Effector memory CD4-positive, alpha-beta T cell (primary cell): ENCODE data around the gene DEFB116.

Source experiments
- DNase-seq, 3 donors: peaks; one replicate each; pipeline ENCODE4 v3.0.0-alpha.2; 2020
- H3K27ac ChIP-seq: 2 replicates; pipeline ENCODE4 v1.7.0; 2013; ENCODE audit warnings: mild to moderate bottlenecking, low read length, moderate library complexity; ENCODE audit not compliant: insufficient read depth, poor library complexity, severe bottlenecking
- H3K27me3 ChIP-seq: replicated peaks from 2 replicates; pipeline ENCODE4 v1.7.0; 2013; ENCODE audit warnings: mild to moderate bottlenecking, low read length; ENCODE audit not compliant: insufficient read depth, control insufficient read depth, poor library complexity, severe bottlenecking
- H3K36me3 ChIP-seq: 2 replicates; pipeline ENCODE4 v1.7.0; 2013; ENCODE audit warnings: mild to moderate bottlenecking, low read length, moderate library complexity; ENCODE audit not compliant: control insufficient read depth, insufficient read depth
- H3K4me1 ChIP-seq: 2 replicates; pipeline ENCODE4 v1.7.0; 2013; ENCODE audit warnings: low read length, mild to moderate bottlenecking; ENCODE audit not compliant: control insufficient read depth, insufficient read depth, poor library complexity, severe bottlenecking
- H3K4me3 ChIP-seq: 2 replicates; pipeline ENCODE4 v1.7.0; 2013; ENCODE audit warnings: low read length, low read depth, mild to moderate bottlenecking; ENCODE audit not compliant: insufficient read depth, poor library complexity, severe bottlenecking
- H3K9me3 ChIP-seq: 2 replicates; pipeline ENCODE4 v1.7.0; 2013; ENCODE audit warnings: mild to moderate bottlenecking, low read length, moderate library complexity; ENCODE audit not compliant: control insufficient read depth

The DEFB116 gene

DNA sequence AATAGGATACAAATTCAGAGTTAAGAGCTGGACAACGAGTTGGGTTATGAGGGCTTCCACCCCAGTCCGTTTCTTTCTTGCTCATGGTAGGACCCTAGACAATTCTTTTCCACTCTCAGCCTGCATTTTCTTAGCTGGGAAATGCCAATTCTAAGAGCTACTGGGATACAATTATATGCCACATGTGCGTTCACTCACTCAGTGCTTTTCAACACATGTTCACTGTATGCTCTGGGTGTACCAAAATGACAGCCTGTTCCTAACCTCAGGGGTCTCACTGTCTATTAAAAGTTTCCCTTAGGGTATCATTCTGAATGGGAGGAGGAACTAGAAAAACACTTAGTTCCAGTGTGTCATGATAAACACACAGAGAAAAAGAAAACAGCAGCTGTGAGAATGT lies 51.4 kb downstream of the DEFB116 start:
- H3K27me3 ChIP-seq, result no peaks in the 10 kb centered on the region
- H3K4me3 ChIP-seq, result no peak overlapping the region
- no peaks in the 10 kb centered on the region for H3K9me3 ChIP-seq
- H3K36me3 ChIP-seq, result no peaks in the 10 kb centered on the region
- DNase-seq, result no peak
- no peak overlapping the region for H3K27ac ChIP-seq
- no peaks in the 10 kb centered on the region for H3K4me1 ChIP-seq
